B cell (primary cell): Measurements from ENCODE around the gene CREB5. TPM values are rescaled to one million over a fixed set of nuclear protein-coding genes. Genes with fewer than 3 reads are reported as not detected.

Experiments
- ATAC-seq: fragments of 200-7000 bp; cut with Tn5 transposase; one replicate; pipeline ENCODE4 v1.10.0; 2021; ENCODE audit warnings: low read depth, mild to moderate bottlenecking, moderate number of reproducible peaks, moderate library complexity
- CTCF ChIA-PET: fragments of 350-600 bp; sonication (Branson Sonifier 250); formaldehyde crosslinking; loops from one replicate; lab custom pipeline; 2021; ENCODE audit warnings: antibody characterized with exemption, inconsistent platforms; lab: Charles Lee
- POLR2A ChIA-PET: fragments of 350-600 bp; sonication (Branson Sonifier 250); formaldehyde crosslinking; loops from one replicate; lab custom pipeline; 2021; ENCODE audit warnings: antibody characterized with exemption; lab: Charles Lee
- DNase-seq: peaks from one replicate; pipeline ENCODE4 v3.0.0; 2013
- H2AFZ ChIP-seq: 2 replicates; pipeline ENCODE4 v1.6.1; 2012; ENCODE audit warnings: mild to moderate bottlenecking, low read depth, low read length; ENCODE audit not compliant: insufficient read depth, poor library complexity, severe bottlenecking
- H3K27ac ChIP-seq, 2 donors: 1 replicate in 1 of 2; 2 replicates in 1 of 2; pipeline ENCODE4 v1.5.1; 2012 to 2013; ENCODE audit warnings: low read length in 2 of 2, mild to moderate bottlenecking in 2 of 2, moderate library complexity in 1 of 2
- H3K27me3 ChIP-seq, 4 experiments: fragments of 200-600 bp in 1 of 4; sonication (generic) in 1 of 4; replicated peaks in 1 of 4; 1 replicate in 2 of 4; 2 replicates in 2 of 4; pipeline versions ENCODE4 v1.6.1 to v1.7.0; 2013 to 2016; ENCODE audit warnings: low read length in 3 of 4, mild to moderate bottlenecking in 2 of 4, mixed read lengths in 1 of 4, moderate library complexity in 1 of 4; ENCODE audit not compliant: insufficient read depth in 4 of 4, control insufficient read depth in 3 of 4; ENCODE audit errors: control extremely low read depth in 1 of 4
- H3K36me3 ChIP-seq, 2 experiments: replicated peaks in 1 of 2; 1 replicate in 1 of 2; 2 replicates in 1 of 2; pipeline versions ENCODE4 v1.6.1 to v1.7.1; 2013; ENCODE audit warnings: low read length in 1 of 2; ENCODE audit not compliant: insufficient read depth in 2 of 2, control insufficient read depth in 1 of 2; ENCODE audit errors: control extremely low read depth in 1 of 2, extremely low read depth in 1 of 2
- H3K4me1 ChIP-seq, 2 donors: fragments of 200-600 bp in 1 of 2; sonication (generic) in 1 of 2; 1 replicate in 1 of 2; 2 replicates in 1 of 2; pipeline versions ENCODE4 v1.5.1 to v1.6.1; 2013 to 2017; ENCODE audit warnings: low read length in 2 of 2; ENCODE audit not compliant: control insufficient read depth in 2 of 2, insufficient read depth in 2 of 2
- H3K4me2 ChIP-seq: replicated peaks from 2 replicates; pipeline ENCODE3; 2012; ENCODE audit warnings: mild to moderate bottlenecking, low read depth, low read length; ENCODE audit not compliant: poor library complexity, severe bottlenecking
- H3K4me3 ChIP-seq, 5 experiments: fragments of 200-600 bp in 1 of 5; sonication (generic) in 1 of 5; 1 replicate in 3 of 5; 2 replicates in 2 of 5; pipeline versions ENCODE4 v1.5.1 to v1.7.0; 2011 to 2016; ENCODE audit warnings: low read length in 4 of 5, mild to moderate bottlenecking in 4 of 5, low read depth in 2 of 5, control low read depth in 1 of 5, moderate library complexity in 1 of 5; ENCODE audit not compliant: insufficient read depth in 1 of 5; ENCODE audit errors: control extremely low read depth in 1 of 5, extremely low read depth in 1 of 5
- H3K79me2 ChIP-seq: fragments of 200-600 bp; sonication (generic); one replicate; pipeline ENCODE4 v1.6.0; 2016; ENCODE audit warnings: low read length; ENCODE audit not compliant: control insufficient read depth, insufficient read depth
- H3K9ac ChIP-seq: fragments of 200-600 bp; sonication (generic); 2 replicates; pipeline ENCODE4 v1.6.1; 2017; ENCODE audit warnings: mild to moderate bottlenecking, low read length, moderate library complexity
- H3K9me3 ChIP-seq, 3 donors: one replicate each; pipeline versions ENCODE4 v1.6.1 to v1.7.1; 2013; ENCODE audit warnings: low read length in 2 of 3; ENCODE audit not compliant: control insufficient read depth in 2 of 3, insufficient read depth in 1 of 3; ENCODE audit errors: control extremely low read depth in 1 of 3
- H4K20me1 ChIP-seq: 2 replicates; pipeline ENCODE4 v1.6.0; 2012; ENCODE audit warnings: mild to moderate bottlenecking, low read length; ENCODE audit not compliant: insufficient read depth, control insufficient read depth, poor library complexity, severe bottlenecking
- H3K27ac Mint-ChIP-seq: one replicate; pipeline ENCODE4 v1.8.0; 2021; ENCODE audit warnings: mixed read lengths
- H3K27me3 Mint-ChIP-seq: one replicate; pipeline ENCODE4 v1.8.0; 2021; ENCODE audit warnings: mixed read lengths
- H3K4me1 Mint-ChIP-seq: one replicate; pipeline ENCODE4 v1.8.0; 2021; ENCODE audit warnings: mixed read lengths
- H3K4me3 Mint-ChIP-seq: one replicate; pipeline ENCODE4 v1.8.0; 2021; ENCODE audit warnings: mixed read lengths
- H3K9me3 Mint-ChIP-seq: one replicate; pipeline ENCODE4 v1.8.0; 2022; ENCODE audit warnings: mixed read lengths; ENCODE audit not compliant: insufficient read depth
- EZH2 ChIP-seq: IDR thresholded peaks from 2 replicates; pipeline ENCODE4 v1.6.1; 2012; ENCODE audit warnings: borderline replicate concordance, low read depth, mild to moderate bottlenecking, moderate library complexity, low read length; ENCODE audit not compliant: insufficient read depth, poor library complexity, severe bottlenecking
- WGBS: methylation state at CpG from one replicate; pipeline ENCODE4 v1.1.5; 2013; ENCODE audit warnings: missing lambda C conversion rate; ENCODE audit not compliant: insufficient coverage; 5-methylcytosine and 5-hydroxymethylcytosine counted together
- intact Hi-C: fragments of 100-400 bp; cut with micrococcal nuclease; formaldehyde crosslinking; loops from one replicate; pipeline ENCODE4 v1.10.0; 2022
- polyA plus RNA-seq: library from polyadenylated mRNA; depleted of rRNA; stranded (reverse); fragments of >200 nt; gene quantifications from 2 replicates; pipeline ENCODE4 v1.2.3, GENCODE V29; 2012
- total RNA-seq, 2 donors: library from RNA; stranded (reverse); fragments of 120-200 nt in 1 of 2; gene quantifications; 1 replicate in 1 of 2; 2 replicates in 1 of 2; pipeline versions ENCODE4 v1.2.3 to v1.2.4, GENCODE V29; 2013 to 2022
- TF ChIP-seq, protein P1 (sequence below): fragments of 200-600 bp; IDR thresholded peaks from one replicate; pipeline ENCODE4 v1.8.0; 2022; ENCODE audit warnings: antibody characterized with exemption, mild to moderate bottlenecking

The CREB5 gene
- total and polyA plus RNA-seq, 2 donors (not counting 1 experiment from before 2014, with no cell fraction given), result 0.05 to 0.95 TPM

DNA sequence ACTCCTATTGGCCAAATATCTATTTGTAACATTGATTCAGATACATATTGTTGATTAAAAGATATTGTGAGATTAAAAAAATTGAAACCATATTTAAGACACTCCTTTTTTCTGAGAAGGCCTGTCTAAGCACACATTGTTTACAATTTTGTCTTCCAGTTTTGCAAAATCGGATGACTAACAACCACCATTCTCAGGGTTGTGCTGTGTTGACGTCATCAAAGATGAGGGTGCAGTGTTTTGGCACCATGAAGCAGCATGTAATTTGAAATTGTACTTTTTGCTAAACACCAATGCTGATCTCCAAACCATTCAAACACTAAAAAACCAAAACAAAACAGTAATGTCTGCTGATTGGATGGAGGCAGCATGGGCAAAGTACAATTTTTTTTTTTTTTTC lies 7.4 kb downstream of the CREB5 start:
- no peak overlapping the region for H3K4me2 ChIP-seq
- H3K4me1 ChIP-seq, result no peaks in the 10 kb centered on the region
- ATAC-seq (no peak), DNase-seq (no peak)
- ChIA-PET POLR2A (no interaction called here), CTCF (no interaction called here)
- no peak overlapping the region for H3K4me3 Mint-ChIP-seq
- no peaks in the 10 kb centered on the region for H4K20me1 ChIP-seq
- H3K4me1 Mint-ChIP-seq, result no peaks in the 10 kb centered on the region
- H3K79me2 ChIP-seq, result no peaks in the 10 kb centered on the region
- H3K27me3 ChIP-seq, result peaks cover 0 to 13% (median 2%) of the 10 kb centered on the region in 4 experiments
- no peaks in the 10 kb centered on the region for H3K9me3 ChIP-seq
- H3K27ac Mint-ChIP-seq, result no peak overlapping the region
- TF ChIP-seq, protein P1, sequence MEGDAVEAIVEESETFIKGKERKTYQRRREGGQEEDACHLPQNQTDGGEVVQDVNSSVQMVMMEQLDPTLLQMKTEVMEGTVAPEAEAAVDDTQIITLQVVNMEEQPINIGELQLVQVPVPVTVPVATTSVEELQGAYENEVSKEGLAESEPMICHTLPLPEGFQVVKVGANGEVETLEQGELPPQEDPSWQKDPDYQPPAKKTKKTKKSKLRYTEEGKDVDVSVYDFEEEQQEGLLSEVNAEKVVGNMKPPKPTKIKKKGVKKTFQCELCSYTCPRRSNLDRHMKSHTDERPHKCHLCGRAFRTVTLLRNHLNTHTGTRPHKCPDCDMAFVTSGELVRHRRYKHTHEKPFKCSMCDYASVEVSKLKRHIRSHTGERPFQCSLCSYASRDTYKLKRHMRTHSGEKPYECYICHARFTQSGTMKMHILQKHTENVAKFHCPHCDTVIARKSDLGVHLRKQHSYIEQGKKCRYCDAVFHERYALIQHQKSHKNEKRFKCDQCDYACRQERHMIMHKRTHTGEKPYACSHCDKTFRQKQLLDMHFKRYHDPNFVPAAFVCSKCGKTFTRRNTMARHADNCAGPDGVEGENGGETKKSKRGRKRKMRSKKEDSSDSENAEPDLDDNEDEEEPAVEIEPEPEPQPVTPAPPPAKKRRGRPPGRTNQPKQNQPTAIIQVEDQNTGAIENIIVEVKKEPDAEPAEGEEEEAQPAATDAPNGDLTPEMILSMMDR, result no peak
- TF ChIP-seq EZH2, result no peak
- no CpG with 5 or more reads among the region's 2 CpGs for WGBS
- intact Hi-C loops, result loop anchor here (10.0 kb wide), 1 partner anchor 265 kb away; no protein-coding TSS in a partner anchor
- no peaks in the 10 kb centered on the region for H3K36me3 ChIP-seq
- H3K27me3 Mint-ChIP-seq, result peaks cover 39% of the 10 kb centered on the region
- H3K9ac ChIP-seq, result no peak overlapping the region
- no peak overlapping the region for H3K27ac ChIP-seq
- H3K4me3 ChIP-seq, result no peak overlapping the region
- H3K9me3 Mint-ChIP-seq, result no peaks in the 10 kb centered on the region
- no peak overlapping the region for H2AFZ ChIP-seq

DNA sequence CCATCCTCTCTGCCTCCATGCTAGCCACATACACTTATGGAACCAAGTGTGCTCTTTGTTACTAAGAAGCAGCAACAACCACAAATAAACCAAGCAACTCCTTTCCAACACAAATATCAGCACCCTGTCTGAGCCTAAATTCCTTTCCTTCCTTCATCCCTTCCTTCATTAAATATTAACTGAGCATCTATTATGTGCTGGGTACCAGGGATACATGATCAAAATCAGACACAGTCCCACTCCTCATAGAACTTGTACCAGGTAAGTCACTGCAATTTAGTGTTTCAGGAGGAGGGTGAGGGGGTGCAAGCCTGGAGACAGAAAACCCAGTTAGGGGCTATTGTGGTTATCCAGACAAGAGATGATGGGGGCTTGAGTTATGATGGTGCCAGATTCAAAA lies 10.8 kb downstream of the CREB5 start:
- H3K27ac Mint-ChIP-seq, result no peak overlapping the region
- Histone ChIP-seq H3K36me3 (no peaks in the 10 kb centered on the region), H3K9me3 (no peaks in the 10 kb centered on the region), H3K4me1 (no peaks in the 10 kb centered on the region), H3K27me3 (peaks cover 0 to 8% (median 2%) of the 10 kb centered on the region in 4 experiments), H3K79me2 (no peaks in the 10 kb centered on the region), H3K9ac (no peak overlapping the region), H3K27ac (no peak overlapping the region), H3K4me3 (no peak overlapping the region), H4K20me1 (no peaks in the 10 kb centered on the region), H3K4me2 (no peak overlapping the region), H2AFZ (no peak overlapping the region)
- H3K27me3 Mint-ChIP-seq, result peaks cover 27% of the 10 kb centered on the region
- intact Hi-C loops, result no loop called here
- H3K4me3 Mint-ChIP-seq, result no peak overlapping the region
- TF ChIP-seq, protein P1, result no peak
- no peak for TF ChIP-seq EZH2
- POLR2A ChIA-PET, result no interaction called here
- no peak for ATAC-seq
- H3K4me1 Mint-ChIP-seq, result no peaks in the 10 kb centered on the region
- no peak for DNase-seq
- CTCF ChIA-PET, result no interaction called here
- H3K9me3 Mint-ChIP-seq, result no peaks in the 10 kb centered on the region
